Neural progenitor cell (in vitro differentiated cells): ENCODE measurements around the gene RNF26.

ENCODE experiments used
- EZH2 ChIP-seq: fragments of 200-600 bp; sonication (generic); IDR thresholded peaks from 2 replicates; pipeline ENCODE4 v1.6.1; 2017; ENCODE audit warnings: antibody characterized with exemption, mild to moderate bottlenecking, moderate library complexity
- EZH2phosphoT487 ChIP-seq: fragments of 200-600 bp; sonication (generic); IDR thresholded peaks from 2 replicates; pipeline ENCODE4 v1.6.1; 2017; ENCODE audit warnings: antibody characterized with exemption
- TF ChIP-seq, protein P1 (sequence below): fragments of 200-600 bp; sonication (generic); IDR thresholded peaks from 2 replicates; pipeline ENCODE4 v1.5.1; 2017; ENCODE audit warnings: antibody characterized with exemption, mild to moderate bottlenecking

DNA sequence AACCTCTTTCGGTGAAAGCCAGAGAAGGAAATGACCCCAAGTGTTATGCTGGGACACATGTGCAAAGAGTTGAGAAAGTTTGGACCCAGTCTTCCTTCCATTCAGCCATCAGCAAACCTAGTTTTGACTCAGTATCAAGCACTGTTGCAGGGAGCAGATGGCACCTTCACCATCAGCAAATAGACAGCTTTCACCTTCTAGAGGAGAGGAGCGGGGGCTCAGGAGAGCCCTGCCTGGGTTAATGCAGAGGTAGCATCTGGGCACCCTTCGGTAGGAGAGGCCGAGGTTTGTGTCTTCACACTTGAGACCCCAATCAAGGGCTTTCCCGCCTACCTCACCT, 28.4 kb downstream of the RNF26 start:
- TF ChIP-seq, protein P1, sequence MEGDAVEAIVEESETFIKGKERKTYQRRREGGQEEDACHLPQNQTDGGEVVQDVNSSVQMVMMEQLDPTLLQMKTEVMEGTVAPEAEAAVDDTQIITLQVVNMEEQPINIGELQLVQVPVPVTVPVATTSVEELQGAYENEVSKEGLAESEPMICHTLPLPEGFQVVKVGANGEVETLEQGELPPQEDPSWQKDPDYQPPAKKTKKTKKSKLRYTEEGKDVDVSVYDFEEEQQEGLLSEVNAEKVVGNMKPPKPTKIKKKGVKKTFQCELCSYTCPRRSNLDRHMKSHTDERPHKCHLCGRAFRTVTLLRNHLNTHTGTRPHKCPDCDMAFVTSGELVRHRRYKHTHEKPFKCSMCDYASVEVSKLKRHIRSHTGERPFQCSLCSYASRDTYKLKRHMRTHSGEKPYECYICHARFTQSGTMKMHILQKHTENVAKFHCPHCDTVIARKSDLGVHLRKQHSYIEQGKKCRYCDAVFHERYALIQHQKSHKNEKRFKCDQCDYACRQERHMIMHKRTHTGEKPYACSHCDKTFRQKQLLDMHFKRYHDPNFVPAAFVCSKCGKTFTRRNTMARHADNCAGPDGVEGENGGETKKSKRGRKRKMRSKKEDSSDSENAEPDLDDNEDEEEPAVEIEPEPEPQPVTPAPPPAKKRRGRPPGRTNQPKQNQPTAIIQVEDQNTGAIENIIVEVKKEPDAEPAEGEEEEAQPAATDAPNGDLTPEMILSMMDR: no peak
- TF ChIP-seq EZH2 (no peak), EZH2phosphoT487 (no peak)
